Calu3 (cell line): ENCODE results near the gene KRT24. TPM values are rescaled to one million over a fixed set of nuclear protein-coding genes. Genes with fewer than 3 reads are reported as not detected.

ENCODE experiments used
- BruUV-seq: library from RNA; stranded (reverse); fragments of 400-500 nt; replicated peaks from 2 replicates; lab custom pipeline; 2021; lab: Mats Ljungman, UMichigan
- CTCF ChIA-PET: fragments of 300-600 bp; sonication (Branson Sonifier 250); formaldehyde crosslinking; loops from one replicate; lab custom pipeline; 2022; ENCODE audit warnings: antibody characterized with exemption; lab: Charles Lee
- DNase-seq: peaks from one replicate; pipeline ENCODE4 v3.0.0; 2022
- H3K27ac Mint-ChIP-seq: one replicate; pipeline ENCODE4 v1.8.0; 2022; ENCODE audit warnings: mixed read lengths; ENCODE audit not compliant: unreplicated experiment
- H3K27me3 Mint-ChIP-seq: one replicate; pipeline ENCODE4 v1.8.0; 2022; ENCODE audit warnings: mixed read lengths; ENCODE audit not compliant: unreplicated experiment
- H3K36me3 Mint-ChIP-seq: one replicate; pipeline ENCODE4 v1.8.0; 2022; ENCODE audit warnings: mild to moderate bottlenecking, moderate library complexity, mixed read lengths; ENCODE audit not compliant: insufficient read depth, unreplicated experiment
- H3K4me1 Mint-ChIP-seq: one replicate; pipeline ENCODE4 v1.8.0; 2022; ENCODE audit warnings: mild to moderate bottlenecking, low read depth, mixed read lengths; ENCODE audit not compliant: unreplicated experiment
- H3K4me3 Mint-ChIP-seq: one replicate; pipeline ENCODE4 v1.8.0; 2022; ENCODE audit warnings: mild to moderate bottlenecking, low read depth, moderate library complexity, mixed read lengths; ENCODE audit not compliant: unreplicated experiment
- H3K9me3 Mint-ChIP-seq: one replicate; pipeline ENCODE4 v1.8.0; 2022; ENCODE audit warnings: low read depth, mixed read lengths; ENCODE audit not compliant: unreplicated experiment
- CTCF ChIP-seq: fragments of 200-600 bp; IDR thresholded peaks from one replicate; pipeline ENCODE4 v1.8.0; 2022; ENCODE audit warnings: antibody characterized with exemption; ENCODE audit not compliant: unreplicated experiment
- intact Hi-C: fragments of 100-400 bp; cut with micrococcal nuclease; formaldehyde crosslinking; loops from one replicate; pipeline ENCODE4 v1.10.0; 2022; ENCODE audit not compliant: unreplicated experiment
- total RNA-seq: library from RNA; stranded (reverse); gene quantifications from 2 replicates; pipeline ENCODE4 v1.2.3, GENCODE V29; 2022

KRT24 gene
- total RNA-seq, 1 experiment from 2014 or later: 2.0 TPM

DNA sequence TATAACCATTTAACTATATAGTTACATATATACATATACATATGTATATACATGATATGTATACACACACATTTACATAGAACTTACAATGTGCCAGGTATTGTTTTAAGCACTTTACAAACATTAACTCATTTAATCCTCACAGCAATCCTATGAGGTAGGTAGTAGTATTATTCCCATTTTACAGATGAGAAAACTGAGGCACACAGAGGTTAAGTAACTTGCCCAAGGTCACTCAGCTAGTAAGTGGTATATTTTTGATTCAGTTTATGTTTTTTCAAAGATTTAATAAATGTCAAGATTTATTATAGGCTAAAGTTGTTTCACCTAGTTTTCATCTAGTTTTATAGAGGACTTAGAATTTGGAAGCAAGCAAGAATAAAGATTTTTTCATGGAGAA is 45.2 kb downstream of the KRT24 start:
- H3K27me3 Mint-ChIP-seq: peaks cover 62% of the 10 kb centered on the region
- TF ChIP-seq CTCF: no peak
- no peaks in the 10 kb centered on the region for H3K4me1 Mint-ChIP-seq
- intact Hi-C loops: no loop called here
- DNase-seq: no peak
- no peak overlapping the region for H3K27ac Mint-ChIP-seq
- H3K36me3 Mint-ChIP-seq: no peaks in the 10 kb centered on the region
- CTCF ChIA-PET: interaction anchor here (1.0 to 2.9 kb wide), 3 partner anchors 11 to 15 kb away, joined by 4 to 43 read pairs (median 8); partner anchors contain the start of gene SMARCE1
- H3K9me3 Mint-ChIP-seq: no peaks in the 10 kb centered on the region
- no TSS peak for BruUV-seq
- H3K4me3 Mint-ChIP-seq: no peak overlapping the region

DNA sequence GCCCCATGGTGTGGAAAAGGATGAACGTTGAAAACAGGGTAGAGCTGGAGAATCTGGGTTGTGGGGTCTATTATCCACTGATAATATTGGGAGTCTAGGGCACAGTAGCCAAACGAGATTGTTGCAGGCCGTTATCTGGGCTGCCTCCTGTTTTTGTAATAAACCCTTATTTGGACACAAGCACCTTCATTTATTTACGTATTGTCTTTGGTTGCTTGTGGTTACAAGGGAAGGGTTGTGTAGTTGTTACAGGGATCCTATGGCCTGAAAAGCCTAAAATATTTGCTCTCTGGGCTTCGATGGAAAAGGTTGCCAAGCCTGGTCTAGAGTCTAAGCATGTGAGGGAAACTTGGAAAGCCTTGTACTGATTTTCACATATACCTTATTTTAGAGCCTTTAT is 51.6 kb downstream of the KRT24 start:
- Mint-ChIP-seq H3K27me3 (peaks cover 12% of the 10 kb centered on the region), H3K27ac (no peak overlapping the region), H3K9me3 (no peaks in the 10 kb centered on the region), H3K4me1 (peaks cover 10% of the 10 kb centered on the region), H3K36me3 (peaks cover 22% of the 10 kb centered on the region), H3K4me3 (no peak overlapping the region)
- CTCF ChIA-PET: interaction anchor here (0.7 to 16.4 kb wide), 15 partner anchors 8 to 156 kb away, joined by 3 to 217 read pairs (median 3); partner anchors contain the start of gene KRT222
- DNase-seq: no peak
- BruUV-seq: no TSS peak
- intact Hi-C loops: no loop called here
- no peak for TF ChIP-seq CTCF

DNA sequence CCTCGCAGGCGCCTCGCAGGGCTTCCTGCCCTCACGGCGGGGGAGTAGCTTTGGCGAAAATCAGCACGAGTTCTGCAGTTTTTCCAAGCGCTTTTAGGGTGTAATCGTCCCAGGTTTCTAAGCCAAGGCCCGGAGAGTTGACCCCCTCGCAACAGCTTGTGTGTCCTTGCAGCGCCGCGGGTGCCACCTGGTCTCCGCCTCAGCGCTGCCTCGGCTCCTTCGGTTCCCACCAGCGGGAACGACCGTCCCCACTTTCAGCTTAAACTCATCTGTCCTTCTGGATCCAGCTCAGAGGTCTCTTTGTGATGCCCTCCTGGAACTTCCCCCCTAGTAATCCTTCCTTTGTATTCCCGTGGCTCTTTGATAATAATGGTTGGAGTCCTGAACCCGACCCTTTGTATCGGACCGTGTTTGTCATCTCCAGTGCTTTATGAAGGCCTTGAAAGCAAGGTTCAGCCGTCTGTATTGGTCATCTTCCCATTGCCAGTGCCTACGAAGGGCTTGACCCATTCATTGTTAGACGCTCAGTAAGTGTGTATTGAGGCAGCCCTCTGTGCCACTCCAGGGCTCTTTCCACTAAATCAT is 55.1 kb downstream of the KRT24 start:
- CTCF ChIA-PET: interaction anchor here (0.6 to 16.4 kb wide), 26 partner anchors 8 to 668 kb away, joined by 3 to 217 read pairs (median 5); partner anchors contain the start of genes KRT222 and PSMD3
- no TSS peak for BruUV-seq
- peaks cover 55% of the 10 kb centered on the region for H3K36me3 Mint-ChIP-seq
- H3K27me3 Mint-ChIP-seq: no peaks in the 10 kb centered on the region
- peaks cover 25% of the 10 kb centered on the region for H3K4me1 Mint-ChIP-seq
- H3K9me3 Mint-ChIP-seq: no peaks in the 10 kb centered on the region
- TF ChIP-seq CTCF: no peak
- H3K4me3 Mint-ChIP-seq: peak overlapping the region; percentile 74
- H3K27ac Mint-ChIP-seq: peak overlapping the region; percentile 87
- intact Hi-C loops: loop anchor here (1.0 kb wide), 4 partner anchors 16 to 79 kb away; no protein-coding TSS in a partner anchor
- DNase-seq: no peak

Other genes starting within 250 kb of the KRT24 start
- gene TNS4, start 202.1 kb downstream of the KRT24 start, total RNA-seq: 0.21 and 0.44 TPM in 2 replicates
- not detected in 2 replicates for gene CCR7, start 138.3 kb downstream of the KRT24 start, total RNA-seq
- 755 and 768 TPM in 2 replicates for gene SMARCE1, start 55.9 kb downstream of the KRT24 start, total RNA-seq
- not detected in 2 replicates for gene KRT222, start 38.6 kb downstream of the KRT24 start, total RNA-seq
- not detected in 2 replicates for gene KRT25, start 51.6 kb upstream of the KRT24 start, total RNA-seq
- not detected in 2 replicates for gene KRT26, start 68.4 kb upstream of the KRT24 start, total RNA-seq
- not detected in 2 replicates for gene KRT27, start 78.8 kb upstream of the KRT24 start, total RNA-seq
- gene KRT28, start 96.2 kb upstream of the KRT24 start, total RNA-seq: not detected in 2 replicates
- 171 and 188 TPM in 2 replicates for gene KRT10, start 118.9 kb upstream of the KRT24 start, total RNA-seq
- 2.4 and 2.7 TPM in 2 replicates for gene KRT12, start 163.5 kb upstream of the KRT24 start, total RNA-seq
- 0.66 and 1.7 TPM in 2 replicates for gene KRT20, start 181.5 kb upstream of the KRT24 start, total RNA-seq
- gene KRT23, start 233.9 kb upstream of the KRT24 start, total RNA-seq: 1,389 and 1,709 TPM in 2 replicates